Measurements from ENCODE around the gene ZNF865. TPM values are rescaled to one million over a fixed set of nuclear protein-coding genes. Genes with fewer than 3 reads are reported as not detected.

ZNF865 gene
- total RNA-seq, 3 donors from 2014 or later, result 12.7 to 18.5 (median 13.2) TPM

- peaks cover 31% of the 10 kb centered on the region for H3K4me1 ChIP-seq (ENCODE audit: low read depth)
- intact Hi-C loops (cut with DNase I, micrococcal nuclease), result no loop called here
- ATAC-seq, result no peak
- TF ChIP-seq CTCF (IDR thresholded peaks at IDR 0.05), result no peak
- H3K36me3 ChIP-seq (ENCODE audit: low read depth), result no peaks in the 10 kb centered on the region
- no peak overlapping the region for H3K4me3 ChIP-seq
- peak in 1 of 3 donors; percentile 55 for DNase-seq
- no peaks in the 10 kb centered on the region for H3K9me3 ChIP-seq
Observed at GRCh38 chr19:55644842-55645511, 39.5 kb downstream of the ZNF865 start.

- no peak for TF ChIP-seq CTCF (IDR thresholded peaks at IDR 0.05)
- no peaks in the 10 kb centered on the region for H3K9me3 ChIP-seq
- H3K4me3 ChIP-seq, result no peak overlapping the region
- ATAC-seq, result no peak
- intact Hi-C loops (cut with DNase I, micrococcal nuclease), result no loop called here
- no peaks in the 10 kb centered on the region for H3K36me3 ChIP-seq (ENCODE audit: low read depth)
- no peak for DNase-seq
- H3K4me1 ChIP-seq (ENCODE audit: low read depth), result peaks cover 27% of the 10 kb centered on the region
Observed at GRCh38 chr19:55645512-55645881, 40.0 kb downstream of the ZNF865 start.

- intact Hi-C loops (cut with DNase I, micrococcal nuclease), result no loop called here
- Histone ChIP-seq H3K4me1 (ENCODE audit: low read depth) (peaks cover 27% of the 10 kb centered on the region), H3K9me3 (no peaks in the 10 kb centered on the region), H3K4me3 (no peak overlapping the region), H3K36me3 (ENCODE audit: low read depth) (no peaks in the 10 kb centered on the region)
- ATAC-seq (no peak), DNase-seq (no peak)
- TF ChIP-seq CTCF (IDR thresholded peaks at IDR 0.05), result no peak
Observed at GRCh38 chr19:55646889-55647731, 41.7 kb downstream of the ZNF865 start.

GRCh38 chr19:55647732-55648584, 42.5 kb downstream of the ZNF865 start, which contains the start of gene CCDC106:
TSS of gene CCDC106 (plus strand) at chr19:55648212. CDS start at chr19:55649047, 835 bp downstream.
- no peaks in the 10 kb centered on the region for H3K36me3 ChIP-seq (ENCODE audit: low read depth)
- peak; percentile 57 for ATAC-seq
- H3K4me1 ChIP-seq (ENCODE audit: low read depth), result peaks cover 18% of the 10 kb centered on the region
- no peak for TF ChIP-seq CTCF (IDR thresholded peaks at IDR 0.05)
- intact Hi-C loops (cut with DNase I, micrococcal nuclease), result no loop called here
- peak; percentile 71 to 79 (median 73) for DNase-seq
- H3K9me3 ChIP-seq, result no peaks in the 10 kb centered on the region
- peak within 1 kb of the TSS; percentile 63 for H3K4me3 ChIP-seq

- H3K4me1 ChIP-seq (ENCODE audit: low read depth), result peaks cover 20% of the 10 kb centered on the region
- TF ChIP-seq CTCF (IDR thresholded peaks at IDR 0.05), result no peak
- H3K9me3 ChIP-seq, result no peaks in the 10 kb centered on the region
- no peak for ATAC-seq
- H3K36me3 ChIP-seq (ENCODE audit: low read depth), result no peaks in the 10 kb centered on the region
- peak overlapping the region; percentile 63 for H3K4me3 ChIP-seq
- no peak for DNase-seq
- intact Hi-C loops (cut with DNase I, micrococcal nuclease), result no loop called here
Observed at GRCh38 chr19:55648585-55649267, 43.3 kb downstream of the ZNF865 start.
